ENCODE results near the gene PCDHGA2. TPM values are rescaled to one million over a fixed set of nuclear protein-coding genes. Genes with fewer than 3 reads are reported as not detected.
"Not testable (repeated sequence)": the region's sequence is repeated elsewhere in the genome, so short reads cannot be mapped to it uniquely, and the experiment has no call there.

The PCDHGA2 gene
- total RNA-seq, 2 experiments from 2014 or later, result not detected

GRCh38 chr5:141326088-141326854 is 12.3 kb upstream of the PCDHGA2 start:
- CTCF ChIA-PET, result interaction anchor here (1.1 to 1.8 kb wide), 3 partner anchors 198 to 238 kb away, joined by 4 to 6 read pairs (median 5); no protein-coding TSS in a partner anchor
- POLR2A ChIA-PET, result no interaction called here
- Mint-ChIP-seq H3K4me3 (peak overlapping the region; percentile 82), H3K27me3 (peaks cover 25% of the 10 kb centered on the region), H3K9me3 (peaks cover 30% of the 10 kb centered on the region), H3K4me1 (ENCODE audit: low read depth) (peaks cover 9% of the 10 kb centered on the region), H3K27ac (peak overlapping the region; percentile 28), H3K36me3 (peaks cover 17% of the 10 kb centered on the region)
- peak; percentile 82 for DNase-seq
- intact Hi-C loops (cut with micrococcal nuclease), result loop anchor here (1.0 to 10.0 kb wide), 3 partner anchors 87 to 639 kb away; partner anchors contain the start of genes PCDHGA10 and RNF14

GRCh38 chr5:141328231-141328630 is 10.3 kb upstream of the PCDHGA2 start:
- DNase-seq, result no peak
- peaks cover 34% of the 10 kb centered on the region for H3K27me3 Mint-ChIP-seq
- no peak overlapping the region for H3K4me3 Mint-ChIP-seq
- peaks cover 9% of the 10 kb centered on the region for H3K4me1 Mint-ChIP-seq (ENCODE audit: low read depth)
- no peak overlapping the region for H3K27ac Mint-ChIP-seq
- ChIA-PET CTCF (interaction anchor here (0.7 to 4.2 kb wide), 6 partner anchors 8 to 236 kb away, joined by 3 to 27 read pairs (median 4); partner anchors contain the start of genes PCDHGA10, PCDHGB1 and TAF7), POLR2A (interaction anchor here (1.2 kb wide), 1 partner anchor 8 kb away, joined by 3 read pairs; the partner anchor contains the start of gene TAF7)
- intact Hi-C loops (cut with micrococcal nuclease), result loop anchor here (10.0 kb wide), 1 partner anchor 637 kb away; the partner anchor contains the start of gene RNF14
- H3K36me3 Mint-ChIP-seq, result peaks cover 20% of the 10 kb centered on the region
- peaks cover 30% of the 10 kb centered on the region for H3K9me3 Mint-ChIP-seq

- peak; percentile 24 for DNase-seq
- H3K27me3 Mint-ChIP-seq, result peaks cover 46% of the 10 kb centered on the region
- H3K4me3 Mint-ChIP-seq, result no peak within 1 kb of the TSS
- no peak within 1 kb of the TSS for H3K27ac Mint-ChIP-seq
- peaks cover 37% of the 10 kb centered on the region for H3K9me3 Mint-ChIP-seq
- intact Hi-C loops (cut with micrococcal nuclease), result no loop called here
- H3K36me3 Mint-ChIP-seq, result peaks cover 29% of the 10 kb centered on the region
- ChIA-PET CTCF (interaction anchor here (0.7 to 4.2 kb wide), 9 partner anchors 9 to 492 kb away, joined by 3 to 27 read pairs (median 5); partner anchors contain the start of genes PCDHB14, PCDHGA2, PCDHGB1 and TAF7), POLR2A (interaction anchor here (0.7 kb wide), 1 partner anchor 929 kb away, joined by 5 read pairs; the partner anchor contains the start of gene ANKHD1)
- peaks cover 9% of the 10 kb centered on the region for H3K4me1 Mint-ChIP-seq (ENCODE audit: low read depth)
These were observed 8.1 kb upstream of the PCDHGA2 start, which contains the start of gene PCDHGA1 for GRCh38 chr5:141330299-141331080. TSS of gene PCDHGA1 (plus strand) at chr5:141330514.

GRCh38 chr5:141332571-141332970 is 6.0 kb upstream of the PCDHGA2 start:
- H3K36me3 Mint-ChIP-seq, result peaks cover 29% of the 10 kb centered on the region
- DNase-seq; POLR2A ChIA-PET; H3K4me1 Mint-ChIP-seq (ENCODE audit: low read depth); H3K27ac Mint-ChIP-seq; intact Hi-C loops (cut with micrococcal nuclease); H3K4me3 Mint-ChIP-seq: not testable (repeated sequence)
- CTCF ChIA-PET, result interaction anchor here (1.8 kb wide), 1 partner anchor 18 kb away, joined by 9 read pairs; the partner anchor contains the start of gene PCDHGB1
- H3K9me3 Mint-ChIP-seq, result peaks cover 37% of the 10 kb centered on the region
- peaks cover 45% of the 10 kb centered on the region for H3K27me3 Mint-ChIP-seq

- H3K4me1 Mint-ChIP-seq (ENCODE audit: low read depth); POLR2A ChIA-PET; CTCF ChIA-PET; intact Hi-C loops (cut with micrococcal nuclease); DNase-seq; H3K4me3 Mint-ChIP-seq; H3K27ac Mint-ChIP-seq: not testable (repeated sequence)
- Mint-ChIP-seq H3K9me3 (peaks cover 58% of the 10 kb centered on the region), H3K27me3 (peaks cover 56% of the 10 kb centered on the region), H3K36me3 (peaks cover 29% of the 10 kb centered on the region)
These were observed 2.3 kb downstream of the PCDHGA2 start for GRCh38 chr5:141340781-141341354.

GRCh38 chr5:141342773-141343172 is 4.2 kb downstream of the PCDHGA2 start:
- peaks cover 27% of the 10 kb centered on the region for H3K36me3 Mint-ChIP-seq
- no peak for DNase-seq
- H3K4me3 Mint-ChIP-seq, result no peak overlapping the region
- ChIA-PET CTCF (interaction anchor here (1.0 to 1.6 kb wide), 3 partner anchors 14 to 215 kb away, joined by 3 to 4 read pairs (median 4); no protein-coding TSS in a partner anchor), POLR2A (no interaction called here)
- no peaks in the 10 kb centered on the region for H3K4me1 Mint-ChIP-seq (ENCODE audit: low read depth)
- no peak overlapping the region for H3K27ac Mint-ChIP-seq
- H3K27me3 Mint-ChIP-seq, result peaks cover 47% of the 10 kb centered on the region
- intact Hi-C loops (cut with micrococcal nuclease), result no loop called here
- peaks cover 51% of the 10 kb centered on the region for H3K9me3 Mint-ChIP-seq

GRCh38 chr5:141343242-141343952 is 4.8 kb downstream of the PCDHGA2 start, which contains the start of gene PCDHGA3:
TSS of gene PCDHGA3 (plus strand) at chr5:141343829. CDS start at chr5:141344034, 205 bp downstream.
- DNase-seq, result peak; percentile 20
- Mint-ChIP-seq H3K4me3 (no peak within 1 kb of the TSS), H3K27me3 (peaks cover 41% of the 10 kb centered on the region), H3K27ac (no peak within 1 kb of the TSS), H3K4me1 (ENCODE audit: low read depth) (no peaks in the 10 kb centered on the region), H3K9me3 (peaks cover 45% of the 10 kb centered on the region), H3K36me3 (peaks cover 21% of the 10 kb centered on the region)
- ChIA-PET POLR2A (no interaction called here), CTCF (interaction anchor here (1.0 to 1.6 kb wide), 3 partner anchors 14 to 214 kb away, joined by 3 to 4 read pairs (median 4); no protein-coding TSS in a partner anchor)
- intact Hi-C loops (cut with micrococcal nuclease), result no loop called here

GRCh38 chr5:141343953-141344463 is 5.4 kb downstream of the PCDHGA2 start:
- peaks cover 39% of the 10 kb centered on the region for H3K9me3 Mint-ChIP-seq
- H3K27me3 Mint-ChIP-seq, result peaks cover 40% of the 10 kb centered on the region
- intact Hi-C loops (cut with micrococcal nuclease), result no loop called here
- DNase-seq, result no peak
- peaks cover 20% of the 10 kb centered on the region for H3K36me3 Mint-ChIP-seq
- H3K27ac Mint-ChIP-seq, result no peak overlapping the region
- ChIA-PET POLR2A (no interaction called here), CTCF (interaction anchor here (1.1 to 1.6 kb wide), 2 partner anchors 21 to 214 kb away, joined by 3 to 4 read pairs; no protein-coding TSS in a partner anchor)
- no peak overlapping the region for H3K4me3 Mint-ChIP-seq
- H3K4me1 Mint-ChIP-seq (ENCODE audit: low read depth), result no peaks in the 10 kb centered on the region

GRCh38 chr5:141345327-141345726 is 6.8 kb downstream of the PCDHGA2 start:
- intact Hi-C loops (cut with micrococcal nuclease), result no loop called here
- no peaks in the 10 kb centered on the region for H3K4me1 Mint-ChIP-seq (ENCODE audit: low read depth)
- ChIA-PET CTCF (no interaction called here), POLR2A (no interaction called here)
- peaks cover 35% of the 10 kb centered on the region for H3K27me3 Mint-ChIP-seq
- DNase-seq, result no peak
- no peak overlapping the region for H3K27ac Mint-ChIP-seq
- H3K4me3 Mint-ChIP-seq, result no peak overlapping the region
- peaks cover 17% of the 10 kb centered on the region for H3K36me3 Mint-ChIP-seq
- peaks cover 28% of the 10 kb centered on the region for H3K9me3 Mint-ChIP-seq

- intact Hi-C loops (cut with micrococcal nuclease); H3K27ac Mint-ChIP-seq; POLR2A ChIA-PET; H3K4me3 Mint-ChIP-seq; DNase-seq; H3K4me1 Mint-ChIP-seq (ENCODE audit: low read depth): not testable (repeated sequence)
- Mint-ChIP-seq H3K36me3 (peaks cover 17% of the 10 kb centered on the region), H3K27me3 (peaks cover 41% of the 10 kb centered on the region), H3K9me3 (peaks cover 28% of the 10 kb centered on the region)
- CTCF ChIA-PET, result interaction anchor here (1.0 kb wide), 1 partner anchor 11 kb away, joined by 3 read pairs; no protein-coding TSS in a partner anchor
These were observed 7.5 kb downstream of the PCDHGA2 start for GRCh38 chr5:141346017-141346416.
